Mammary epithelial cell (primary cell): ENCODE measurements around the gene PSAPL1.

Source experiments
- EZH2 ChIP-seq: IDR thresholded peaks from 2 replicates; pipeline ENCODE4 v1.6.1; 2012; ENCODE audit warnings: low read length, inconsistent platforms, borderline replicate concordance
- TF ChIP-seq, protein P1 (sequence below), 2 donors: IDR thresholded peaks in 1 of 2; conservative IDR thresholded peaks in 1 of 2; 2 replicates each; pipeline ENCODE4 v1.5.1; 2011 to 2012; ENCODE audit warnings: inconsistent platforms in 2 of 2, low read length in 2 of 2, mild to moderate bottlenecking in 2 of 2, control low read depth in 1 of 2, low read depth in 1 of 2; ENCODE audit not compliant: insufficient read depth in 1 of 2; ENCODE audit errors: extremely low read depth in 1 of 2

GRCh38 chr4:7415927-7416686, 18.6 kb downstream of the PSAPL1 start:
- TF ChIP-seq, protein P1, sequence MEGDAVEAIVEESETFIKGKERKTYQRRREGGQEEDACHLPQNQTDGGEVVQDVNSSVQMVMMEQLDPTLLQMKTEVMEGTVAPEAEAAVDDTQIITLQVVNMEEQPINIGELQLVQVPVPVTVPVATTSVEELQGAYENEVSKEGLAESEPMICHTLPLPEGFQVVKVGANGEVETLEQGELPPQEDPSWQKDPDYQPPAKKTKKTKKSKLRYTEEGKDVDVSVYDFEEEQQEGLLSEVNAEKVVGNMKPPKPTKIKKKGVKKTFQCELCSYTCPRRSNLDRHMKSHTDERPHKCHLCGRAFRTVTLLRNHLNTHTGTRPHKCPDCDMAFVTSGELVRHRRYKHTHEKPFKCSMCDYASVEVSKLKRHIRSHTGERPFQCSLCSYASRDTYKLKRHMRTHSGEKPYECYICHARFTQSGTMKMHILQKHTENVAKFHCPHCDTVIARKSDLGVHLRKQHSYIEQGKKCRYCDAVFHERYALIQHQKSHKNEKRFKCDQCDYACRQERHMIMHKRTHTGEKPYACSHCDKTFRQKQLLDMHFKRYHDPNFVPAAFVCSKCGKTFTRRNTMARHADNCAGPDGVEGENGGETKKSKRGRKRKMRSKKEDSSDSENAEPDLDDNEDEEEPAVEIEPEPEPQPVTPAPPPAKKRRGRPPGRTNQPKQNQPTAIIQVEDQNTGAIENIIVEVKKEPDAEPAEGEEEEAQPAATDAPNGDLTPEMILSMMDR (conservative IDR thresholded peaks at IDR 0.05 in 1 of 2, IDR thresholded peaks at IDR 0.05 in 1 of 2; ENCODE audit: extremely low read depth in 1 of 2, insufficient read depth in 1 of 2, low read depth in 1 of 2, low read length in 2 of 2) = no peak
- no peak for TF ChIP-seq EZH2
